ENCODE data around the gene GAS1.

The GAS1 gene

GRCh38 chr9:86965636-86966395, 18.5 kb upstream of the GAS1 start:
- no peak for DNase-seq (ENCODE audit: low spot score)

GRCh38 chr9:86962692-86963091, 15.4 kb upstream of the GAS1 start:
- no peak for DNase-seq (ENCODE audit: low spot score)

- DNase-seq (ENCODE audit: low spot score), result no peak
Observed at GRCh38 chr9:86960938-86961337, 13.6 kb upstream of the GAS1 start.

GRCh38 chr9:86958203-86958602, 10.9 kb upstream of the GAS1 start:
- DNase-seq (ENCODE audit: low spot score), result no peak

GRCh38 chr9:86955561-86955960, 8.3 kb upstream of the GAS1 start:
- DNase-seq (ENCODE audit: low spot score), result no peak

GRCh38 chr9:86955042-86955441, 7.7 kb upstream of the GAS1 start:
- DNase-seq (ENCODE audit: low spot score), result no peak

- no peak for DNase-seq (ENCODE audit: low spot score)
Observed at GRCh38 chr9:86953181-86953580, 5.9 kb upstream of the GAS1 start.

- DNase-seq (ENCODE audit: low spot score), result peak; percentile 80
Observed at GRCh38 chr9:86948074-86948929, 996 bp upstream of the GAS1 start.

- DNase-seq (ENCODE audit: low spot score), result peak; percentile 40
Observed at GRCh38 chr9:86946201-86947145, 833 bp downstream of the GAS1 start.

GRCh38 chr9:86945728-86946200, 1.5 kb downstream of the GAS1 start:
- DNase-seq (ENCODE audit: low spot score), result no peak

GRCh38 chr9:86944796-86945727, 2.2 kb downstream of the GAS1 start:
- DNase-seq (ENCODE audit: low spot score), result no peak

- no peak for DNase-seq (ENCODE audit: low spot score)
Observed at GRCh38 chr9:86943201-86944113, 3.8 kb downstream of the GAS1 start.

GRCh38 chr9:86942281-86943200, 4.8 kb downstream of the GAS1 start:
- no peak for DNase-seq (ENCODE audit: low spot score)

GRCh38 chr9:86941197-86941596, 6.1 kb downstream of the GAS1 start:
- DNase-seq (ENCODE audit: low spot score), result no peak

GRCh38 chr9:86940774-86941173, 6.5 kb downstream of the GAS1 start:
- no peak for DNase-seq (ENCODE audit: low spot score)

GRCh38 chr9:86939891-86940290, 7.4 kb downstream of the GAS1 start:
- no peak for DNase-seq (ENCODE audit: low spot score)

GRCh38 chr9:86939321-86939720, 8.0 kb downstream of the GAS1 start:
- DNase-seq (ENCODE audit: low spot score), result no peak

- DNase-seq (ENCODE audit: low spot score), result no peak
Observed at GRCh38 chr9:86938780-86939179, 8.5 kb downstream of the GAS1 start.
